HCT116 (cell line): Measurements from ENCODE around the gene TLCD3B. TPM values are rescaled to one million over a fixed set of nuclear protein-coding genes. Genes with fewer than 3 reads are reported as not detected.

Experiments used
- ATAC-seq: fragments of 200-7000 bp; cut with Tn5 transposase; 2 replicates; pipeline ENCODE4 v1.9.1; 2020; ENCODE audit warnings: mild to moderate bottlenecking, moderate library complexity
- BruUV-seq: library from RNA; stranded (reverse); fragments of 400-500 nt; replicated peaks from 2 replicates; lab custom pipeline; 2021; lab: Mats Ljungman, UMichigan
- CTCF ChIA-PET: fragments of 300-600 bp; sonication (Branson Sonifier 250); formaldehyde crosslinking; loops from one replicate; lab custom pipeline; 2021; ENCODE audit warnings: antibody characterized with exemption; lab: Charles Lee
- POLR2A ChIA-PET: fragments of 300-600, 350-600 bp; sonication (Branson Sonifier 250); formaldehyde crosslinking; loops from one replicate; lab custom pipeline; 2021; ENCODE audit warnings: antibody characterized with exemption; lab: Charles Lee
- RAD21 ChIA-PET, 2 experiments: fragments of 300-600 bp; sonication (Branson Sonifier 250); formaldehyde crosslinking; loops; one replicate each; lab custom pipeline; 2023; ENCODE audit warnings: low total read pairs in 2 of 2; ENCODE audit not compliant: uncharacterized antibody in 2 of 2, unreplicated experiment in 2 of 2, low non-redundant PET in 1 of 2; lab: Charles Lee
- DNase-seq: peaks from one replicate; pipeline ENCODE4 v3.0.0-alpha.2; 2010; ENCODE audit warnings: low read depth, low spot score
- H2AFZ ChIP-seq: fragments of 200-600 bp; shearing (Covaris generic), sonication (generic); 2 replicates; pipeline ENCODE4 v1.6.1; 2017; ENCODE audit warnings: low read depth, mixed run types, mixed read lengths, antibody characterized with exemption, low read length; ENCODE audit not compliant: poor library complexity, severe bottlenecking
- H3K27ac ChIP-seq: 2 replicates; pipeline ENCODE4 v1.5.1; 2012; ENCODE audit warnings: low read depth, low read length
- H3K27me3 ChIP-seq: fragments of 200-600 bp; sonication (generic); 2 replicates; pipeline ENCODE4 v1.6.1; 2016; ENCODE audit warnings: mixed run types, low read length, mixed read lengths; ENCODE audit not compliant: insufficient read depth
- H3K36me3 ChIP-seq, 2 experiments: fragments of 200-500 bp in 1 of 2; fragments of 200-600 bp in 1 of 2; sonication (Bioruptor generic) in 1 of 2; sonication (generic) in 1 of 2; 2 replicates each; pipeline versions ENCODE4 v1.5.1 to v1.6.1; 2014 to 2016; ENCODE audit warnings: low read length in 2 of 2, inconsistent platforms in 1 of 2, mixed read lengths in 1 of 2, mixed run types in 1 of 2; ENCODE audit not compliant: insufficient read depth in 2 of 2, control insufficient read depth in 1 of 2
- H3K4me1 ChIP-seq, 2 experiments: fragments of 200-600 bp in 1 of 2; sonication (generic) in 1 of 2; 2 replicates each; pipeline versions ENCODE4 v1.5.1 to v1.6.1; 2012 to 2017; ENCODE audit warnings: low read length in 2 of 2, inconsistent platforms in 1 of 2, mild to moderate bottlenecking in 1 of 2, mixed read lengths in 1 of 2, mixed run types in 1 of 2, moderate library complexity in 1 of 2; ENCODE audit not compliant: insufficient read depth in 2 of 2, control insufficient read depth in 1 of 2
- H3K4me2 ChIP-seq: fragments of 200-600 bp; sonication (generic); 2 replicates; pipeline ENCODE4 v1.6.1; 2017; ENCODE audit warnings: mixed run types, low read length, mixed read lengths
- H3K4me3 ChIP-seq, 2 experiments: fragments of 200-600 bp in 1 of 2; sonication (generic) in 1 of 2; replicated peaks in 1 of 2; 2 replicates each; pipeline ENCODE4 v1.5.1; 2011 to 2016; ENCODE audit warnings: low read length in 2 of 2, control low read depth in 1 of 2, low read depth in 1 of 2, mild to moderate bottlenecking in 1 of 2, mixed read lengths in 1 of 2, mixed run types in 1 of 2
- H3K79me2 ChIP-seq: fragments of 200-600 bp; sonication (generic); 2 replicates; pipeline ENCODE4 v1.6.1; 2017; ENCODE audit warnings: mild to moderate bottlenecking, mixed run types, low read length, moderate library complexity, mixed read lengths; ENCODE audit not compliant: insufficient read depth
- H3K9ac ChIP-seq: fragments of 200-600 bp; sonication (generic); 2 replicates; pipeline ENCODE4 v1.6.1; 2016; ENCODE audit warnings: low read length, mixed read lengths
- H3K9me2 ChIP-seq: fragments of 200-600 bp; sonication (generic), shearing (Covaris generic); 2 replicates; pipeline ENCODE4 v1.6.1; 2017; ENCODE audit warnings: mixed run types, mild to moderate bottlenecking, moderate library complexity; ENCODE audit not compliant: insufficient read depth
- H3K9me3 ChIP-seq, 2 experiments: fragments of 200-500 bp in 1 of 2; fragments of 200-600 bp in 1 of 2; sonication (Bioruptor generic) in 1 of 2; sonication (generic) in 1 of 2; 2 replicates each; pipeline ENCODE4 v1.6.1; 2014 to 2017; ENCODE audit warnings: low read length in 2 of 2, mixed read lengths in 2 of 2, inconsistent platforms in 1 of 2, low read depth in 1 of 2, mild to moderate bottlenecking in 1 of 2, mixed run types in 1 of 2, moderate library complexity in 1 of 2; ENCODE audit not compliant: control insufficient read depth in 1 of 2, insufficient read depth in 1 of 2
- H4K20me1 ChIP-seq: fragments of 200-600 bp; sonication (generic), shearing (Covaris generic); 2 replicates; pipeline ENCODE4 v1.6.1; 2017; ENCODE audit warnings: mixed run types, mild to moderate bottlenecking, moderate library complexity; ENCODE audit not compliant: insufficient read depth
- CEBPB ChIP-seq: IDR thresholded peaks from 2 replicates; pipeline ENCODE4 v1.6.1; 2012; ENCODE audit warnings: low read depth
- CTCF ChIP-seq, 3 experiments: fragments of 200-600 bp in 1 of 3; sonication (generic) in 1 of 3; IDR thresholded peaks in 2 of 3; conservative IDR thresholded peaks in 1 of 3; 2 replicates each; pipeline ENCODE4 v1.5.1; 2012 to 2017; ENCODE audit warnings: low read depth in 2 of 3, low read length in 2 of 3, antibody characterized with exemption in 1 of 3, borderline replicate concordance in 1 of 3, control low read depth in 1 of 3, mild to moderate bottlenecking in 1 of 3, mixed read lengths in 1 of 3, mixed run types in 1 of 3, moderate library complexity in 1 of 3; ENCODE audit not compliant: insufficient read depth in 1 of 3
- EGR1 ChIP-seq: IDR thresholded peaks from 2 replicates; pipeline ENCODE4 v1.6.1; 2012; ENCODE audit warnings: low read depth
- EZH2 ChIP-seq: fragments of 200-600 bp; sonication (generic); IDR thresholded peaks from 2 replicates; pipeline ENCODE4 v1.6.1; 2017; ENCODE audit warnings: antibody characterized with exemption, mixed run types
- EZH2phosphoT487 ChIP-seq: fragments of 200-600 bp; IDR thresholded peaks from 2 replicates; pipeline ENCODE4 v1.6.1; 2018; ENCODE audit warnings: antibody characterized with exemption, borderline replicate concordance
- FOSL1 ChIP-seq: IDR thresholded peaks from 2 replicates; pipeline ENCODE4 v1.6.1; 2012; ENCODE audit warnings: low read depth
- JUND ChIP-seq: IDR thresholded peaks from 2 replicates; pipeline ENCODE4 v1.6.1; 2012
- MAX ChIP-seq: IDR thresholded peaks from 2 replicates; pipeline ENCODE4 v1.6.1; 2012
- POLR2A ChIP-seq: IDR thresholded peaks from 2 replicates; pipeline ENCODE4 v1.7.0; 2011; ENCODE audit warnings: borderline replicate concordance; ENCODE audit not compliant: insufficient read depth, insufficient read length; ENCODE audit errors: extremely low read depth
- POLR2AphosphoS5 ChIP-seq: IDR thresholded peaks from 2 replicates; pipeline ENCODE4 v1.6.1; 2011; ENCODE audit warnings: mild to moderate bottlenecking, low read depth, low read length, moderate library complexity
- RAD21 ChIP-seq: IDR thresholded peaks from 2 replicates; pipeline ENCODE4 v1.6.1; 2012; ENCODE audit warnings: low read depth, mild to moderate bottlenecking
- SIN3A ChIP-seq: IDR thresholded peaks from 2 replicates; pipeline ENCODE4 v1.6.1; 2012; ENCODE audit warnings: low read depth
- SP1 ChIP-seq: IDR thresholded peaks from 2 replicates; pipeline ENCODE4 v1.6.1; 2012; ENCODE audit warnings: low read depth
- SRF ChIP-seq: IDR thresholded peaks from 2 replicates; pipeline ENCODE4 v1.6.1; 2012; ENCODE audit warnings: low read depth
- TCF7L2 ChIP-seq: IDR thresholded peaks from 2 replicates; pipeline ENCODE4 v1.7.0; 2011; ENCODE audit warnings: borderline replicate concordance, inconsistent platforms; ENCODE audit not compliant: insufficient read depth, insufficient read length; ENCODE audit errors: extremely low read depth
- ZFX ChIP-seq: fragments of 450-650 bp; IDR thresholded peaks from 2 replicates; pipeline ENCODE4 v1.6.1; 2017
- ZNF274 ChIP-seq: fragments of 200-500 bp; sonication (Bioruptor generic); IDR thresholded peaks from 2 replicates; pipeline ENCODE4 v1.6.1; 2014; ENCODE audit warnings: mild to moderate bottlenecking, low read depth, low read length, inconsistent platforms
- intact Hi-C: fragments of 100-400 bp; cut with micrococcal nuclease; formaldehyde crosslinking; loops from 2 replicates; pipeline ENCODE4 v1.10.0; 2022
- total RNA-seq: library from RNA; stranded (reverse); gene quantifications from one replicate; pipeline ENCODE4 v1.2.1, GENCODE V29; 2021; ENCODE audit not compliant: unreplicated experiment
- TF ChIP-seq, protein P1 (sequence below): IDR thresholded peaks from 2 replicates; pipeline ENCODE4 v1.6.1; 2012
- TF ChIP-seq, protein P2 (sequence below): IDR thresholded peaks from 2 replicates; pipeline ENCODE4 v1.6.1; 2011; ENCODE audit warnings: mild to moderate bottlenecking, low read length, moderate library complexity; ENCODE audit not compliant: insufficient replicate concordance; ENCODE audit errors: extremely low read depth
- TF ChIP-seq, protein P3 (sequence below): IDR thresholded peaks from 2 replicates; pipeline ENCODE4 v1.6.1; 2012; ENCODE audit warnings: low read depth

The TLCD3B gene
- total RNA-seq, 1 experiment from 2014 or later, result 1.0 TPM

GRCh38 chr16:30054451-30054850, 23.4 kb upstream of the TLCD3B start:
- ATAC-seq, result no peak
- DNase-seq, result no peak
- no peak overlapping the region for H2AFZ ChIP-seq
- peak overlapping the region; percentile 100 for H3K4me2 ChIP-seq
- no peak for TF ChIP-seq CEBPB
- TF ChIP-seq FOSL1, result no peak
- TF ChIP-seq, protein P1, sequence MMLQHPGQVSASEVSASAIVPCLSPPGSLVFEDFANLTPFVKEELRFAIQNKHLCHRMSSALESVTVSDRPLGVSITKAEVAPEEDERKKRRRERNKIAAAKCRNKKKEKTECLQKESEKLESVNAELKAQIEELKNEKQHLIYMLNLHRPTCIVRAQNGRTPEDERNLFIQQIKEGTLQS, result no peak
- TF ChIP-seq SIN3A, result no peak
- no peak for TF ChIP-seq SRF
- TF ChIP-seq MAX, result no peak
- no peak for TF ChIP-seq CTCF (IDR thresholded peaks at IDR 0.05 in 2 of 3, conservative IDR thresholded peaks at IDR 0.05 in 1 of 3; ENCODE audit: borderline replicate concordance in 1 of 3, insufficient read depth in 1 of 3, low read depth in 2 of 3, low read length in 2 of 3)
- TF ChIP-seq, protein P2, sequence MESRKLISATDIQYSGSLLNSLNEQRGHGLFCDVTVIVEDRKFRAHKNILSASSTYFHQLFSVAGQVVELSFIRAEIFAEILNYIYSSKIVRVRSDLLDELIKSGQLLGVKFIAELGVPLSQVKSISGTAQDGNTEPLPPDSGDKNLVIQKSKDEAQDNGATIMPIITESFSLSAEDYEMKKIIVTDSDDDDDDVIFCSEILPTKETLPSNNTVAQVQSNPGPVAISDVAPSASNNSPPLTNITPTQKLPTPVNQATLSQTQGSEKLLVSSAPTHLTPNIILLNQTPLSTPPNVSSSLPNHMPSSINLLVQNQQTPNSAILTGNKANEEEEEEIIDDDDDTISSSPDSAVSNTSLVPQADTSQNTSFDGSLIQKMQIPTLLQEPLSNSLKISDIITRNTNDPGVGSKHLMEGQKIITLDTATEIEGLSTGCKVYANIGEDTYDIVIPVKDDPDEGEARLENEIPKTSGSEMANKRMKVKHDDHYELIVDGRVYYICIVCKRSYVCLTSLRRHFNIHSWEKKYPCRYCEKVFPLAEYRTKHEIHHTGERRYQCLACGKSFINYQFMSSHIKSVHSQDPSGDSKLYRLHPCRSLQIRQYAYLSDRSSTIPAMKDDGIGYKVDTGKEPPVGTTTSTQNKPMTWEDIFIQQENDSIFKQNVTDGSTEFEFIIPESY, result no peak
- no peak for TF ChIP-seq SP1
- TF ChIP-seq, protein P3, sequence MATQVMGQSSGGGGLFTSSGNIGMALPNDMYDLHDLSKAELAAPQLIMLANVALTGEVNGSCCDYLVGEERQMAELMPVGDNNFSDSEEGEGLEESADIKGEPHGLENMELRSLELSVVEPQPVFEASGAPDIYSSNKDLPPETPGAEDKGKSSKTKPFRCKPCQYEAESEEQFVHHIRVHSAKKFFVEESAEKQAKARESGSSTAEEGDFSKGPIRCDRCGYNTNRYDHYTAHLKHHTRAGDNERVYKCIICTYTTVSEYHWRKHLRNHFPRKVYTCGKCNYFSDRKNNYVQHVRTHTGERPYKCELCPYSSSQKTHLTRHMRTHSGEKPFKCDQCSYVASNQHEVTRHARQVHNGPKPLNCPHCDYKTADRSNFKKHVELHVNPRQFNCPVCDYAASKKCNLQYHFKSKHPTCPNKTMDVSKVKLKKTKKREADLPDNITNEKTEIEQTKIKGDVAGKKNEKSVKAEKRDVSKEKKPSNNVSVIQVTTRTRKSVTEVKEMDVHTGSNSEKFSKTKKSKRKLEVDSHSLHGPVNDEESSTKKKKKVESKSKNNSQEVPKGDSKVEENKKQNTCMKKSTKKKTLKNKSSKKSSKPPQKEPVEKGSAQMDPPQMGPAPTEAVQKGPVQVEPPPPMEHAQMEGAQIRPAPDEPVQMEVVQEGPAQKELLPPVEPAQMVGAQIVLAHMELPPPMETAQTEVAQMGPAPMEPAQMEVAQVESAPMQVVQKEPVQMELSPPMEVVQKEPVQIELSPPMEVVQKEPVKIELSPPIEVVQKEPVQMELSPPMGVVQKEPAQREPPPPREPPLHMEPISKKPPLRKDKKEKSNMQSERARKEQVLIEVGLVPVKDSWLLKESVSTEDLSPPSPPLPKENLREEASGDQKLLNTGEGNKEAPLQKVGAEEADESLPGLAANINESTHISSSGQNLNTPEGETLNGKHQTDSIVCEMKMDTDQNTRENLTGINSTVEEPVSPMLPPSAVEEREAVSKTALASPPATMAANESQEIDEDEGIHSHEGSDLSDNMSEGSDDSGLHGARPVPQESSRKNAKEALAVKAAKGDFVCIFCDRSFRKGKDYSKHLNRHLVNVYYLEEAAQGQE, result no peak
- no peak for TF ChIP-seq POLR2AphosphoS5
- no peak for TF ChIP-seq TCF7L2
- TF ChIP-seq JUND, result no peak
- TF ChIP-seq EZH2phosphoT487, result no peak
- TF ChIP-seq ZNF274, result no peak
- TF ChIP-seq EGR1, result no peak
- no peak for TF ChIP-seq POLR2A
- no peak for TF ChIP-seq EZH2
- TF ChIP-seq RAD21, result no peak
- TF ChIP-seq ZFX, result no peak
- TF ChIP-seq, all 23 proteins: peak for 0
- POLR2A ChIA-PET, result no interaction called here
- Histone ChIP-seq H3K4me1 (peaks cover 6 to 36% of the 10 kb centered on the region in 2 experiments; a peak in 2 of 4 replicates), H3K79me2 (peaks cover 7% of the 10 kb centered on the region), H3K9me2 (no peaks in the 10 kb centered on the region), H3K9ac (no peak overlapping the region), H3K36me3 (0 out of 4 replicates have a peak, but pooled peaks cover 0 to under 1% of the 10 kb centered on the region in 2 experiments), H3K9me3 (no peaks in the 10 kb centered on the region), H3K27me3 (no peaks in the 10 kb centered on the region), H4K20me1 (no peaks in the 10 kb centered on the region), H3K4me3 (peak overlapping the region in 1 of 2 experiments; percentile 93; a peak in 1 of 4 replicates), H3K27ac (0 out of 2 replicates have a peak overlapping the region, but pooled peaks have one; percentile 7)
- CTCF ChIA-PET, result interaction anchor here (1.9 kb wide), 1 partner anchor 11 kb away, joined by 10 read pairs; the partner anchor contains the start of gene ALDOA
- BruUV-seq, result no TSS peak
- RAD21 ChIA-PET, result no interaction called here
- intact Hi-C loops, result no loop called here
